SU-DHL-6 (cell line): Measurements from ENCODE around the gene SPTLC1.

Source experiments
- H2AFZ ChIP-seq: fragments of 200-600 bp; sonication (generic); 2 replicates; pipeline ENCODE4 v1.6.1; 2014; ENCODE audit warnings: low read depth, mild to moderate bottlenecking, moderate library complexity, mixed read lengths, antibody characterized with exemption, low read length; ENCODE audit not compliant: severe bottlenecking
- H3F3A ChIP-seq: fragments of 200-600 bp; shearing (Covaris generic); 2 replicates; pipeline ENCODE4 v1.6.0; 2016; ENCODE audit warnings: antibody characterized with exemption, mild to moderate bottlenecking; ENCODE audit not compliant: insufficient read depth
- H3K27ac ChIP-seq: fragments of 200-600 bp; sonication (generic); 2 replicates; pipeline ENCODE4 v1.5.1; 2016; ENCODE audit warnings: low read depth, mild to moderate bottlenecking, low read length, moderate library complexity, mixed read lengths
- H3K27me3 ChIP-seq: fragments of 200-600 bp; sonication (generic), shearing (Covaris generic); 2 replicates; pipeline ENCODE4 v1.6.0; 2014; ENCODE audit warnings: mild to moderate bottlenecking, low read length
- H3K36me3 ChIP-seq: fragments of 200-600 bp; sonication (generic); 2 replicates; pipeline ENCODE4 v1.6.1; 2014; ENCODE audit warnings: mild to moderate bottlenecking, low read length, mixed read lengths
- H3K4me2 ChIP-seq: fragments of 300-600, 200-600 bp; shearing (Covaris generic), sonication (generic); 2 replicates; pipeline ENCODE4 v1.6.0; 2014; ENCODE audit warnings: low read length, low read depth, mild to moderate bottlenecking; ENCODE audit not compliant: poor library complexity, severe bottlenecking
- H3K4me3 ChIP-seq: fragments of 200-600 bp; sonication (generic); 2 replicates; pipeline ENCODE4 v1.5.1; 2014; ENCODE audit warnings: antibody characterized with exemption, low read length, mild to moderate bottlenecking, mixed read lengths; ENCODE audit not compliant: insufficient read depth, poor library complexity, severe bottlenecking
- H3K79me2 ChIP-seq: fragments of 200-600 bp; sonication (generic); 2 replicates; pipeline ENCODE4 v1.6.1; 2014; ENCODE audit warnings: mild to moderate bottlenecking, low read length, moderate library complexity; ENCODE audit not compliant: insufficient read depth
- H3K9ac ChIP-seq: fragments of 200-600 bp; sonication (generic); 2 replicates; pipeline ENCODE4 v1.7.0; 2014; ENCODE audit warnings: mild to moderate bottlenecking, low read length
- H3K9me2 ChIP-seq: fragments of 200-600 bp; sonication (generic); replicated peaks from 2 replicates; pipeline ENCODE4 v1.6.1; 2014; ENCODE audit warnings: low read length; ENCODE audit not compliant: insufficient read depth
- H3K9me3 ChIP-seq: fragments of 200-600 bp; sonication (generic); 2 replicates; pipeline ENCODE4 v1.6.1; 2014; ENCODE audit warnings: low read length, mixed read lengths; ENCODE audit not compliant: insufficient read depth
- H4K20me1 ChIP-seq: fragments of 200-600 bp; sonication (generic); 2 replicates; pipeline ENCODE4 v1.6.1; 2014; ENCODE audit warnings: low read depth, mild to moderate bottlenecking, antibody characterized with exemption, low read length, moderate library complexity, mixed read lengths
- CTCF ChIP-seq: fragments of 200-600 bp; sonication (generic); IDR thresholded peaks from one replicate; pipeline ENCODE4 v1.5.1; 2017; ENCODE audit warnings: antibody characterized with exemption, mild to moderate bottlenecking, low read length, moderate library complexity; ENCODE audit not compliant: insufficient read depth, poor library complexity, severe bottlenecking
- EZH2phosphoT487 ChIP-seq: fragments of 200-600 bp; sonication (generic), shearing (Covaris generic); conservative IDR thresholded peaks from 2 replicates; pipeline ENCODE4 v1.6.1; 2018; ENCODE audit warnings: mild to moderate bottlenecking, antibody characterized with exemption, low read length, moderate library complexity, mixed read lengths

Gene SPTLC1

GRCh38 chr9:92095236-92095635, 20.0 kb downstream of the SPTLC1 start:
- H3K27me3 ChIP-seq: no peaks in the 10 kb centered on the region
- TF ChIP-seq EZH2phosphoT487 (no peak), CTCF (no peak)
- H3K9me2 ChIP-seq: no peaks in the 10 kb centered on the region
- H3K36me3 ChIP-seq: no peaks in the 10 kb centered on the region
- H3K27ac ChIP-seq: no peak overlapping the region
- no peak overlapping the region for H3K9ac ChIP-seq
- no peak overlapping the region for H2AFZ ChIP-seq
- no peak overlapping the region for H3K4me2 ChIP-seq
- H3K79me2 ChIP-seq: peaks cover 4% of the 10 kb centered on the region; the same call in 1 of the 2 replicates
- H3K4me3 ChIP-seq: no peak overlapping the region
- H3K9me3 ChIP-seq: no peaks in the 10 kb centered on the region
- no peaks in the 10 kb centered on the region; the same call in 1 of the 2 replicates for H3F3A ChIP-seq
- peaks cover 8% of the 10 kb centered on the region; the same call in 1 of the 2 replicates for H4K20me1 ChIP-seq

GRCh38 chr9:92094655-92095054, 20.6 kb downstream of the SPTLC1 start:
- Histone ChIP-seq H3K79me2 (peaks cover 4% of the 10 kb centered on the region; the same call in 1 of the 2 replicates), H3K27ac (no peak overlapping the region), H2AFZ (no peak overlapping the region), H3K4me2 (no peak overlapping the region), H3F3A (no peaks in the 10 kb centered on the region; the same call in 1 of the 2 replicates), H3K4me3 (no peak overlapping the region), H3K36me3 (no peaks in the 10 kb centered on the region), H3K9me3 (no peaks in the 10 kb centered on the region), H3K9me2 (no peaks in the 10 kb centered on the region), H4K20me1 (peaks cover 8% of the 10 kb centered on the region; the same call in 1 of the 2 replicates), H3K27me3 (no peaks in the 10 kb centered on the region), H3K9ac (no peak overlapping the region)
- TF ChIP-seq EZH2phosphoT487 (no peak), CTCF (no peak)

GRCh38 chr9:92077888-92078287, 37.3 kb downstream of the SPTLC1 start:
- H3K36me3 ChIP-seq: no peaks in the 10 kb centered on the region
- TF ChIP-seq CTCF (no peak), EZH2phosphoT487 (no peak)
- no peak overlapping the region for H3K4me3 ChIP-seq
- H3K27me3 ChIP-seq: no peaks in the 10 kb centered on the region
- no peaks in the 10 kb centered on the region for H3K9me3 ChIP-seq
- no peaks in the 10 kb centered on the region for H3K79me2 ChIP-seq
- H2AFZ ChIP-seq: no peak overlapping the region
- no peak overlapping the region for H3K27ac ChIP-seq
- H3K9ac ChIP-seq: no peak overlapping the region
- no peaks in the 10 kb centered on the region for H3K9me2 ChIP-seq
- H4K20me1 ChIP-seq: no peaks in the 10 kb centered on the region
- H3K4me2 ChIP-seq: no peak overlapping the region
- no peaks in the 10 kb centered on the region for H3F3A ChIP-seq
